ENCODE results near the gene DOHH.

DOHH gene

DNA sequence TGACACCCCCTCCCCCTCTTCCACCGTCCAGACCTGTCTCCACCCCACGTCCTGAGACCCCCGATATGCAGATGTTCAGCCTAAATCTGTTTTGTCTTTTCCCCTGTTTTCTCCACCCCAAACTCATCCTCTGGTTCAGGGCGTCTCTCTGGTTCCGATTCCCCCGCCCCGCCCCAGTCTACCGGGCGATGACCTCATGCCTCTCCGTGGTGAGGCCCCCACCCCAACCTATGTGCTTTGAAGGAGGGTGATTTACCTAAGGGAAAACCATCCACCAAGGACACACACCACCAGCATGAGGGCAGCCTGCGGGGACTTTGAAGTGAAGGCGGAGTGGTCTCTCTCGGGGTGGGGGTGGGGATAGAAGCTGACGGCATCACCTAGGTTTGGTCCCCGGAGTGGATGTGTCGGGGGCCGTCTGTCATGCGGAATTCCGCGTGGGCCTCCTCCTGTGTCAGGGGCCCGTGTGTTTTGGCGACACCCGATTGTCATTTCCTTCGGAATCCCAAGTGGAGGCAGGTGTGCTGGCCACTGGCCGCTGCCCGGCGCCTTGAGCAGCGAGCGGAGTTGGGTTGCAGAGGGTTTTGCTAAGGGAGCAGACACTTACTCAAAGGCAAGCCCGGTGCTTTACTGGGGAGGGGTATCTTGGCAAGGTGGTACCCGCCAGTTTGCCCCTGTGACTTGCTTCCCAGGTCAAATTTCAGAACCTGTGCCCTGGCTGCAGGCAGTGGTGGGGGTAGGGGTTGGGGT is 7.1 kb upstream of the DOHH start:
- DNase-seq (ENCODE audit: low read depth) = no peak
- peak overlapping the region; percentile 82 for H3K4me3 ChIP-seq (ENCODE audit: low read length)
- TF ChIP-seq, protein P1, sequence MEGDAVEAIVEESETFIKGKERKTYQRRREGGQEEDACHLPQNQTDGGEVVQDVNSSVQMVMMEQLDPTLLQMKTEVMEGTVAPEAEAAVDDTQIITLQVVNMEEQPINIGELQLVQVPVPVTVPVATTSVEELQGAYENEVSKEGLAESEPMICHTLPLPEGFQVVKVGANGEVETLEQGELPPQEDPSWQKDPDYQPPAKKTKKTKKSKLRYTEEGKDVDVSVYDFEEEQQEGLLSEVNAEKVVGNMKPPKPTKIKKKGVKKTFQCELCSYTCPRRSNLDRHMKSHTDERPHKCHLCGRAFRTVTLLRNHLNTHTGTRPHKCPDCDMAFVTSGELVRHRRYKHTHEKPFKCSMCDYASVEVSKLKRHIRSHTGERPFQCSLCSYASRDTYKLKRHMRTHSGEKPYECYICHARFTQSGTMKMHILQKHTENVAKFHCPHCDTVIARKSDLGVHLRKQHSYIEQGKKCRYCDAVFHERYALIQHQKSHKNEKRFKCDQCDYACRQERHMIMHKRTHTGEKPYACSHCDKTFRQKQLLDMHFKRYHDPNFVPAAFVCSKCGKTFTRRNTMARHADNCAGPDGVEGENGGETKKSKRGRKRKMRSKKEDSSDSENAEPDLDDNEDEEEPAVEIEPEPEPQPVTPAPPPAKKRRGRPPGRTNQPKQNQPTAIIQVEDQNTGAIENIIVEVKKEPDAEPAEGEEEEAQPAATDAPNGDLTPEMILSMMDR (conservative IDR thresholded peaks at IDR 0.05; ENCODE audit: low read depth, low read length) = no peak

DNA sequence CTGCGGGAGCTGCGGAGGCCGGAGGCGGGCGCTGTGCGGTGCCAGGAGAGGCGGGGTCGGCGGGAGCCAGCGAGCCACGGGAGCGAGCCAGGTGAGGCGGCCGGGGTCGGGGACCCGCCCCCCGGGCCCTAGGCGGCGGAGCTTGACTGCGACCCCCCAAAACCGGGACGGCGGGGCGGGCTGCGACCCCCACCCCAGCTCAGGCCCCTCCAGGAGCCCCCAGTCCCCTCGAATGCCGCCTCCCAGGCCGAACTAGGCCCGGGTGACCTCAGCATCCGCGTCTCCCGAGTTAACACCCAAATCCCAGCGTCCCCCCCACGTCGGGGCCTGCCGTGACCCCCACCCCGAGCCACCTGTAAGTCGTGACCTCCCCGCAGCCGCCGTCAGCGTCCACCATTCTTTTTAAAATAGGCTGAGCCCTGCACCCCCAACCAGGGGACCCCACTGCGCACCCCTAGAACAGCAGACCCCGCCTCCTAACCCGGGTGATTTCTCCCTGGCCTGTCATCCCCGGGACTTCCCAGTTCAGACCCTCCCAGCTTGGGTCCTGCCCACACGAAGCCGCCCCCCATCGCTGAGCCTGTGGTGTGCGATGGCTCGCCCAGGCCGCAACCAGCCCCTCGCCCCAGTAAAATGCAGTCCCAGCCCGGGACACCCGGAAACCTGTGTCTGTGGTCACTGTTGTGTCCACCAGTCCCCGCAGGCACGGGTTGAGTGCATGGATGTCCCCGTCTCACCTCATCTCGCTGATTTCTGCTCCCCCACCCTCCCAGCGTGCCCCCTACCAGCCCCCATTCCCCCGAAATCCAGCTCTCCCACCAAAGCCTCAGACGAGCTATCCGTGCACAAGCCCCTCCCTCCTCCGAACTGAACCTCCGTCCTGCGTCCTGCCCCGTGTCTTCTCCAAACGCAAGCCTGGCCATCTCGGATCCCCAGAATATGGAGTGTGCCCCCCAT is 6.2 kb upstream of the DOHH start:
- peak overlapping the region; percentile 82 for H3K4me3 ChIP-seq (ENCODE audit: low read length)
- DNase-seq (ENCODE audit: low read depth) = no peak
- TF ChIP-seq, protein P1 (conservative IDR thresholded peaks at IDR 0.05; ENCODE audit: low read depth, low read length) = no peak

DNA sequence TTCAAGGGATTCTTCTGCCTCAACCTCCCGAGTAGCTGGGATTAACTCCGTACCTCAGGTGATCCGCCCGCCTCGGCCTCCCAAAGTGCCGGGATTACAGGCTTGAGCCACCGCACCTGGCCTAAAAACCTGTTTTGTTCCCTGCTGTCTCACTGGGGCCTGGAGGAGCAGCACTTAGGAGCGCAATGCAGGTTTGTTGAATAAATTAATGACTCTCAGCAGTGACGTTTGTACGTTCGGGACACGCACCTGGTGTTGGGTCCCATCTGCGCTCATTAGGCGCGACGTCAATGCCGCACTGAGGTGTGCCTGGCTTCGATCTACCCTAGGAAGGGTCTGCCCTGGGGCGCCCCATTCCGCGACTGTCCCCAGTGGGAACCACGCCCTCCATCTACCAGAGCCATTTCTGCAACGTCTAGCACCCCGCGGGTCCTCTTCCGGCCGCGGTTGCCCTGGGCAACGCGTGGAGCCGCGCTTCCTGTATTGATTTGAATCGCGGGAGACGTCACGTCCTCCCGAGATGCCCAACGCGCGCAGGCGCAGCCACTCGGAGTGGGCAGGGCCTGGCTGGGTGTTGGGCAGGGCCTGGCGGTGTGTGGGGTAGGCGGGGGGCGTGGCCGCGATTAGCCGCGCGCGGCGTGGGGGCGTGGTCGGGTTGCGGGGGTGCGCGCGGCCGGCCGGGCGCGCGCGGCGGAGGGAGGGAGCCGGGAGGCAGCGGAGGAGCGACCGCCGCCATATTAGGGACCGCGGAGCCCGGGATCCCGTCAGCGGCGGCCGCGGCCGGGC is 5.3 kb upstream of the DOHH start, which contains the start of gene FZR1:
TSS of gene FZR1 (plus strand) at position 714 of the 786 bp plus-strand sequence. CDS start 16,679 bp downstream, outside the sequence.
- H3K4me3 ChIP-seq (ENCODE audit: low read length) = peak within 1 kb of the TSS; percentile 82
- DNase-seq (ENCODE audit: low read depth) = peak; percentile 89
- TF ChIP-seq, protein P1 (conservative IDR thresholded peaks at IDR 0.05; ENCODE audit: low read depth, low read length) = no peak

DNA sequence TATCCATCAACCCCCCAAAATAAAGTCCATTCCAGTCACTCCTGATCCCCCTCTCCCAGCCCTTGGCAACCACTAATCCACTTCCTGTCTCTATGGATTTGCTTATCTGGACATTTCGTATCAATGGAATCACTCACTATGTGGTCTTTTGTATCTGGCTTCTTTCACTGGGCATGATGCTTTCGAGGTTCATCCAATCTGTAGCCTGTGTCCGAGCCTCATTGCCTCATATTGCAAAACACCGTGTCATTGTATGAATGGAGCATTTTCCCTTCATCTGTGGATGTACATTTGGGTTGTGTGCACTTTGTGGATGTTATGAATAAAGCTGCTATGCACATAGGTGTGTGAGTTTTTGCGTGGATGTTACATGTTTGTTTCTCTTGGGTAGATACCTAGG is 4.3 kb upstream of the DOHH start:
- no peak overlapping the region for H3K4me3 ChIP-seq (ENCODE audit: low read length)
- TF ChIP-seq, protein P1 (conservative IDR thresholded peaks at IDR 0.05; ENCODE audit: low read depth, low read length) = no peak
- no peak for DNase-seq (ENCODE audit: low read depth)

DNA sequence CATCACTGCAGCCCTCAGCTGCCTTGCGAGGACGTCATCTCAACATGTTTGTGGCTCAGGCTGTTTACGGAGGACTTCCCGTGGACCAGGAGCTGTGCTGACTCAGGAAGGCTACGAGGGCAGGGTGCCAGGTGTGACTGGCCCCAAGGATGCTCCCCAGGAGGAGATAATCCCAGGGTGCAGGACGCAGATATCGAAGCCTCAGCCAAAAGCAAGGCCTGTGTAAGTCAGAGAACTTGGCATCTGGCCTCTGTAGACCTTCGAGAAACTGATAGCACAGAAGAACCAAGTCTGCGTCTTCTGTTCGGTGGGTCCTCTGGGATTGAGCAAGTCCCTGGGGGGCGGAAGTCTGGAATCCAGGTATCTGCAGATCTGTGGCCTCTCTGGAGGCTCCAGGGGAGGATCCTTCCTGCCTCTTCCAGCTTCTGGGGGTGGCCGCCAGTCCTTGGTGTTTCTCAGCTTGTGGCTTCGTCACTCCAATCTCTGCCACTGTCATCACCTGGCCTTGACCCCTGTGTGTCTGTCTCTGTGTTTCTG is 2.6 kb upstream of the DOHH start:
- TF ChIP-seq, protein P1 (conservative IDR thresholded peaks at IDR 0.05; ENCODE audit: low read depth, low read length) = no peak
- H3K4me3 ChIP-seq (ENCODE audit: low read length) = no peak overlapping the region
- DNase-seq (ENCODE audit: low read depth) = no peak

DNA sequence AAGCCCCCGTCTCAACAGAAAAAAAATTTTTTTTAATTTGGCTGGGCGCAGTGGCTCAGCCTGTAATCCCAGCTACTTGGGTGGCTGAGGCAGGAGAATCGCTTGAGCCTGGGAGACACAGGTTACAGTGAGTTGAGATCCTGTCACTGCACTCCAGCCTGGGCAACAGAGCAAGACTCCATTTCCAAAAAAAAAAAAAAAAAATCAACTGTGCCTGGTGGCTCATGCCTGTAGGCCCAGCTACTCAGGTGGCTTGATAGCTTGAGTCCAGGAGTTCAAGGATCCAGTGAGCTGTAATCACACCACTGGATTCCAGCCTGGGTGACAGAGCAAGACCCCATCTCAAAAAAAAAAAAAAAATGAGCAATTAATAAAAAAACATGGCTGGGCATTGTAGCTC is 1.3 kb upstream of the DOHH start:
- H3K4me3 ChIP-seq (ENCODE audit: low read length) = no peak overlapping the region
- no peak for DNase-seq (ENCODE audit: low read depth)
- TF ChIP-seq, protein P1 (conservative IDR thresholded peaks at IDR 0.05; ENCODE audit: low read depth, low read length) = no peak

Measured in retinal pigment epithelial cell (primary cell).